Stimulated activated CD4-positive, alpha-beta T cell treated with anti-CD3 and anti-CD28 coated beads, TNF-alpha, amount 100 ng/mL, for 24 hours (primary cell): ENCODE results near the gene USP37.
A peak's percentile ranks its signal among the peaks of the same experiment; 100 is the strongest.

Experiments used
- DNase-seq, 3 experiments: peaks; one replicate each; pipeline ENCODE4 v3.0.0-alpha.2; 2020; ENCODE audit warnings: low read depth in 3 of 3

The USP37 gene

DNA sequence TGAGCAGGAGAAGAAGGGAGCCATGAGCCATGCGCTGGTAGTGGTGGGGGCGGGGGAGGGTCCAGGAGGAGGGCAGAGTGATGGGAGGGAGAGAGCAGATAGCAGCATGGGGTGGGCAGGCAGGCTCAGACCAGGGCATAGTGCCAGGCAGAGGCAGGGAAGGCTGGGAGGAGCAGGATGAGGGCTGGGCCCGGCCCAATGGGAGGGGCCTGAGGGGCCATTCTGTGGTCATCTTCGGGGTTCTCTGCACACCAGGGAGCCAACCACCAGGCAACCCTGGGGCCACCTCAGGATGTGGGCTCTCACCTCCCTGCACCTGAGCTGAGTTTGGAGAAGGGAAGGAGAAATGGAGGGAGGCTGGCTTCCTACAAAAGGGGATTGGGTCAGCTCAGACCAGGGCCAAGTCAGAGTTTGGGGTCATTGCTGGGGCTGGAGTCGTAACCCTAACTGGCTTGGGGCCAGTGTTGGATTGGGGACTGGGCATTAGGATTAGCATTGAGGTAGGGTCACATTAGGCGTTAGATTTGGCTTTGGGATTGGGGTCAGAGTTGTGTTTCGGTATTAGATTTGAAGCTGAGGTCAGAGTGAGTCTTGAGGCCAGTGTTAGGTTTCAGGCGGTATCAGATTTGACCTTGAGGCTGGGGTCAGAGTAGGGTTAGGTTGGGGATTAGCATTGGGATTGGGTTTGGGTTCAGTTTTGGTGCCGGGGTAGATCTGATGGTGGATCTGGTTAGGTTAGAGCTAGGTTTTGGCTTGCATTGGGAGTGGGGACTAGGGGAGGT lies 138.0 kb downstream of the USP37 start:
- DNase-seq: no peak

DNA sequence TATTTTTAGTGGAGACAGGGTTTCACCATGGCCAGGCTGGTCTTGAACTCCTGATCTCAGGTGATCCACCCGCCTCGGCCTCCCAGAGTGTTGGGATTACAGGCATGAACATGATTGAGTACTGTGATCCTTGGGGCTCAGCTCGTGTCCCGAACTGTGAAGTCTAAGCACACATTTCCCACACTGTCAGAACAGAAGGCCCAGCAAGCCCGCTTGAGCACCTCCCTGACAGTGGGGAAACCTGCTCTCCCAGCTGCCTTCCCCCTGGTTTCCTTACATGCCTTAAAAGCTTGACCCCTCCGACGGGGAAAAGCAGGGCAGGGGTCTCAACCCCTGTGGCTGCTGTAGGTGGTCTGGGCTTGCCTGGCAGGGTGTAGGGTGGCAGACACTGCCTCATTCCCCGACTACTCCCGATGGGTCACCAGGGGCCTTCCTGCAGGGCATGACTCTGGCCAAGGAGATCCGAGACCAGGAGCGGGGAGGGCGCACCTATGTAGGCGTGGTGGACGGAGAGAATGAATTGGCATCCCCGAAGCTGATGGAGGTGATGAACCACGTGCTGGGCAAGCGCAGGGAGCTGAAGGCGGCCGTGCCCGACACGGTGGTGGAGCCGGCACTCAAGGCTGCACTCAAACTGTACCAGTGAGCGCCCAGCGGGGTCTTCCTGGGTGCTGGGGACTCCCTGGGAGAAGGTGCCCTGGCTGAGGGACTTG lies 139.1 kb downstream of the USP37 start:
- DNase-seq: no peak

GRCh38 chr2:218427741-218428140 lies 140.4 kb downstream of the USP37 start:
- no peak for DNase-seq

DNA sequence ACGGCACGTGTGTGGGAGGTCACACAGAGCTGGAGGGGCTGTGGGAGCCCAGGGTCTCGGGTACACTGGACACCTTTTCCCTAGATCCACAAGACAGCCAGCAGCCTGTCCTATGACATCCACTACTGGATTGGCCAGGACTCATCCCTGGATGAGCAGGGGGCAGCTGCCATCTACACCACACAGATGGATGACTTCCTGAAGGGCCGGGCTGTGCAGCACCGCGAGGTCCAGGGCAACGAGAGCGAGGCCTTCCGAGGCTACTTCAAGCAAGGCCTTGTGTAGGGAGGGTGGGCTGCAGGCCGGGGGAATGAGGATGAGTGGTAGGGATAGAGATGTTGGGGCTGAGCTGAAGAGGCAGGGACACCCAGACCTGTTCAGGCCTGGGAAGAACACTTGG lies 142.6 kb downstream of the USP37 start:
- no peak for DNase-seq

- no peak for DNase-seq
Measured at GRCh38 chr2:218423584-218423983, 144.6 kb downstream of the USP37 start.

DNA sequence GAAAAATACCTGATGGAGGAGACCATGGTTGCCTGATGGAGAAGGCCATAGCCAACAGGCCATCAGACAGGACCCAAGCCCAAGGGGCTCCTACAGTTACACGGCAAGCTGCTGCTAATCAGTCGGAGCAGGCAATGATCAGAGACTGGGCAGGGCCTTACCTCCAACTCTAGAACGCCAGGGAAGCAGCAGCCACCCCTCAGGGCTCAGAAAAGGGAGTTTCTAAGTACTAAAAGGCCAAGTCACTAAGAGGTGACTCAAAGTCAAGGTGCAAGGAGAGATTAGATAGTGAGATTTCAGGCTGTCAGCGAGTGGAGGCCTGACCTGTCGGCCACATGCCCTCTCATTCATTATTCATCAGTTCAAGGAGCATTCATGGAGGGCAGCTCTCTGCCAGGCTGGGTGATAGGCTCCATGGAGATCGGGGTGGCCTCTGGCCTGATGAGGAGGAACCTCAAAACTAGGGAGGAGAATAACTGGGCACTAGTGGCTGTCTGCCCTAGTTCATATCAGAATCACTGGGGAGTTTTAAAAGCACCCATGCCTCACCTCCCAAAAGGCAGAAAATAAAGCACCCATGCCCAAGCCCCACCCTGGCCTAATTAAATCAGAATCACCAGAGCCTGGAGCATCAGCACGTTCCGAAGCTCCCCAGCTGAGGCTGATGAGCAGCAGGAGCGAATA lies 145.6 kb downstream of the USP37 start:
- no peak for DNase-seq

DNA sequence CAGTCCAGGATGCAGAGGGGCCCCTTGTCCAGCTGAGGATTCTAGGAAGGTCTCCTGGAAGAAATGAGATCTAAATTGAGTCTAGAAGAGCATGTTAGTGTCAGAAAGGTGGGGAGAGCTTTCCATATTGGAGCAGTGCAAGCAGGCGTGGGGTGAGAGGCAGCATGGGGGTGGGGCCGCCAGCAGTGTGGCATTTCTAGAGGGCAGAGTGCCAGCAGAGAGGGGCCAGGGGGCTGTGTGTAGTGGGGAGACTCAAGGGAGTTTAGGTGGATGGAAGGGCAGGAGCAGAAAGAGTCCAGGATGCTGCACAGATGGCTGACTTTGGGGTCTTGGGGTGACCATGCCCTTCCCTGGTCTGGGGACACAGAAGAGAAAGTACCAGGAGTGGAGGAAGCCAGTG lies 147.1 kb downstream of the USP37 start:
- no peak for DNase-seq

GRCh38 chr2:218419630-218420216 lies 148.4 kb downstream of the USP37 start:
- DNase-seq: no peak

DNA sequence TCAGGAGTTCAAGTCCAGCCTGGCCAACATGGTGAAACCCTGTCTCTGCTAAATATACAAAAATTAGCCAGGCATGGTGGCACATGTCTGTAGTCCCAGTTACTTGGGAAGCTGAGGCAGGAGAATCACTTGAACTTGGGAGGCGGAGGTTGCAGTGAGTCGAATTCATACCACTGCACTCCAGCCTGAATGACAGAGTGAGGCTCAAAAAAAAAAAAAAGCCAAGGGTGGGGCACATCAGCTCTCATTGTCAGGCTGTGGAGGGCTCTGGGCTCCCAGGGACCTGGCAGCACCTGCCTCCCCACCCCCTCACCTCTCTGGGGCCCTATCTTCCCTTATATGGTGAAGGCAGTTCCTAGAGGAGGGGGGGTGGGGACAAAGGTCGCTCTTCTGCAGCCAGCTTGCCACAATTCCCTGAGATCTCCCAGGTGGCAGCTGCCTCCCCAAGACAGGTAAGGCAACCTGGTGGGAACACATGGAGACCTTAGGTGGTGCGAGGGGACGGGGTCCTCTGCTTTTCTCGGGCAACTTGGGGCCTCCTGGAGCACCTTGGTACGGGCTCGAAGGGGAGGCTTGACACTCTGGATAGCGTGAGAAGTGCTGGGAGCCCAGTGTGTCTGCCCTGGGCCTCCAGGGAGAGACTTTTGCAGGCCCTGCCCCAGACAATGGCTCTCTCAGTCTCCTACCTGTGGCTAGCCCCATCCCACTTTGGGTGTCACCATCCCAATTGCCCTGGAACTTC lies 149.3 kb downstream of the USP37 start, which contains the start of gene VIL1:
Gene VIL1, plus strand, starts transcription at position 407 of the 742 bp plus-strand sequence. CDS start 4,656 bp downstream, outside the sequence.
- DNase-seq: no peak

DNA sequence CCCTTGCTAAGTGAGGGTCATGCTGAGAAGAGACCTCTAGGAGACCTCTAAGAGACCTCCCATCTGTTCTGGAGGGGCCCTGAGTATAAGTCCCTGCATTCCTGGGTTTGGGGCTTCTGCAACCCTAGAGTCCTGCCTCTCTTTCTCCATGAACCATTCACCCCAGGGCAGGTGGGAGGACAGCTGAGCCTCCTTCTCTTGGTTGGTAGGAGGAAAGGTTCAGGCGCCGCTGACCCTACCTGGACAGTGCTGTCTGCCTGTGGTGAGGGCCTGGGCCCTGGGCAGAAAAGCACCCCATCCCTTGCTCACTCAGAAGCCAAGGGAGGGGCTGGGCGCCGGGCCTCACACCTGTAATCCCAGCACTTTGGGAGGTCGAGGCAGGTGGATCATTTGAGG lies 149.8 kb downstream of the USP37 start:
- DNase-seq: no peak

- no peak for DNase-seq
Measured at GRCh38 chr2:218407717-218408116, 160.4 kb downstream of the USP37 start.

DNA sequence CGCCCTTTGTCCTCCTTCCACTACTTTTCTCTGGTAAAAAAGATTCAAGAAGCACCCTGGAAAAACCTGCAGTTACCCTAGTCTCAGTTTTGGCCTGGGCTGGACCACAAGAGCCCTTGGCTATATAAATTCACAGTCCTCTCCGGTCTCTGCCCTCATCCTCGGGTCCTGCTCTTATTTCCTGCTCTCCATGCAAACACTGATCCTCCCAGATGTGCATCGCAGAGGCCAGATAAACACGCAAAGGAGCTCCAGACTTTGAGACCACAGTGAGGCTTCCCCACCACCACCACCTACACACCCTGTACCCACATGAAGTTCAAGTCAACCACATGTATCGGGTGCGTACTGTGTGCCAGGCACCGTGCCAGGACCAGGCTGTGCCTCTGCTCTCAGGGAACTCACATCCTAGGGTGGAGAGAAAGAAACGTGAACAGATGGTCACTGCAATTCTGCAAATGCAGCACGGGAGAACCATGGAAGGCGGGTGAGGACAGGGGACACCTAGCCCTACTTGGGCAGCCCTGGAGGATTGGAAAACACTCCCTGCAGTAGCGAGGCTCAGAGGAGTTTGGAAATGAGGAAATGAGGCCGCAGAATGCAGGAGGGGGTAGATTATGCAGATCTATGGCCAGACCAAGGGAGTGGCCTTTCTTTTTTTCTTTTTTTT lies 161.1 kb downstream of the USP37 start:
- DNase-seq: peak in 2 of 3 experiments; percentile 27 to 66

DNA sequence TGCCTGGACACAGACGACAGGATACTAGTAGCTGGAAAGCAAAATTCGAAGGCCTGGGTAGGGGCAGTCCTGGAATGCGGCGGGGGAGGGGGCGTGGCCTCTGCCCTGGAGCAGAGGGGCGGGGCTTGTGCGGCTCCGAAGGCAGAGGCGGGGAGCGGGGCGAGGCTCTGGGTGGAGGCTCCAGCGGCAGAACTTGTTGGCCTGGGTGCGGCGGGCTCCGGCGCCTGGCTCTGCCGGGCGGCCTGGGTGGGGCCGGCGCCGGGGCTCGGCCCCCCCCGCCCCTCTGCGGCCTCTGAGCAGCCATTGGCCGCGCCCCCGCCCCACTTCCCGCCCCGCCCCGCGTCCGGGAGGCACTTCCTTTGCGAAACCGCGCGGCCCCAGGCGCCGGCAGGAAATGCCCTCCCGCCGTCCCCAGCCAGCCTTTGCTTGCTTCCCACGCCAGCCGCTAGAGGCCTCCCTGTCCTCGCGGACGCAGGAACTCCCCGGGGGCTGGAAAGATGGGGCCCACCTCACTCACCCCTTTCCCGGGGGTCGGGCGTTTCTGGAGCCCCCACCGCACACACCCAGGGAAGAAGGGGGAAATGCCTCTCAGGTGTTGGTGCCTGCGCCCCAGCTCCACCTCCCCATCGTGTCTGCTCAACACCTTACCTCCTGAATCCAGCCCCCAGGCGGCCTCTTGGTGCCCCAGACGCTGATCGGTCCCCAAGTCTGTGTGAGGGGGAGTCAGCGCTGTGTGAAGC lies 161.8 kb downstream of the USP37 start:
- DNase-seq: peak; percentile 78 to 97 (median 86)

DNA sequence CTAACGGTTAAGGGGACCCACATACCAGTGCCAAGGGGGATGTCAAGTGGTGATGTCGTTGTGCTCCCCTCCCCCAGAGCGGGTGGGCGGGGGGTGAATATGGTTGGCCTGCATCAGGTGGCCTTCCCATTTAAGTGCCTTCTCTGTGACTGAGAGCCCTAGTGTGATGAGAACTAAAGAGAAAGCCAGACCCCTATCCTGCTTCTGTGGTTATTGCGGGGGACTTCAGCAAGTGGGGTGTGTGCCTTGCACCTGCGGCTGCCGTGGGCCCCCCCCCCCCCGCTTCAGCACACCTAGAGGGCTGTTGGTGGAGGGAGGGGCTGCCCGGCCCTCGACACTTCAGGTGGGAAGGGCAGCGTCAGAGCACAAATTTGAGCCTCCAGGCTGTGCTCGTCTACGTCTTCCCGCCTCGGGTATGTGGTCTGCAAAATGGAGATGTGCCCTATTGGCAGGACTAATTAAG lies 162.4 kb downstream of the USP37 start:
- DNase-seq: no peak

GRCh38 chr2:218405086-218405745 lies 162.9 kb downstream of the USP37 start:
- DNase-seq: no peak

- DNase-seq: no peak
Measured at GRCh38 chr2:218404351-218405085, 163.6 kb downstream of the USP37 start.

GRCh38 chr2:218403810-218404209 lies 164.3 kb downstream of the USP37 start:
- DNase-seq: no peak

GRCh38 chr2:218402911-218403411 lies 165.2 kb downstream of the USP37 start:
- DNase-seq: no peak

DNA sequence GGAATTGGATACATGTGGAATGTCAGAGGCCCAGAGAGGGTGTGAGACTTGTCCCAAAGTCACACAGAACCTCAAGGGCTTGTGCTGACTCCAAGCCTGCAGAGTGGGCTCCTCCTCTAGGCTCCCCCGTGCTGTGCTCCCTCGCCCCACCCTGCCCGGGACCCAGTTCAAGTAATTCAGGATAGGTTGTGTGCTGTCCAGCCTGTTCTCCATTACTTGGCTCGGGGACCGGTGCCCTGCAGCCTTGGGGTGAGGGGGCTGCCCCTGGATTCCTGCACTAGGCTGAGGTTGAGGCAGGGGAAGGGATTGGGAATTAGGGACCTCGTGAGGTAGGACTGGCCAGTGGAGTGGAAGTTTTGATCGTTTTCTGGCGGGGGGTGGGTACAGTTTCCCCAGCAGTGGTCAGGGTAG lies 165.7 kb downstream of the USP37 start:
- DNase-seq: no peak
